ENCODE data around the gene MAN1C1.

GRCh38 chr1:25628741-25629421 is 12.3 kb downstream of the MAN1C1 start:
- TF ChIP-seq CTCF (IDR thresholded peaks at IDR 0.05) (no peak), POLR2AphosphoS5 (IDR thresholded peaks at IDR 0.05) (no peak), POLR2A (IDR thresholded peaks at IDR 0.05) (no peak)
